ENCODE results near the gene HOXA3.

- no peak for TF ChIP-seq SIN3A (IDR thresholded peaks at IDR 0.05; ENCODE audit: borderline replicate concordance, low read depth, low read length)
- TF ChIP-seq POLR2AphosphoS5 (IDR thresholded peaks at IDR 0.05; ENCODE audit: low read depth, low read length), result no peak
- TF ChIP-seq PBX3 (IDR thresholded peaks at IDR 0.05), result no peak
- no peak for TF ChIP-seq CTCF (IDR thresholded peaks at IDR 0.05)
- no peak for TF ChIP-seq YY1 (IDR thresholded peaks at IDR 0.05; ENCODE audit: low read depth)
- TF ChIP-seq USF1 (IDR thresholded peaks at IDR 0.05; ENCODE audit: borderline replicate concordance, low read depth), result no peak
- TF ChIP-seq GATA2 (CRISPR knock-in tag; IDR thresholded peaks at IDR 0.05), result no peak
- no peak for TF ChIP-seq CHD2 (IDR thresholded peaks at IDR 0.05; ENCODE audit: low read length, partially characterized antibody)
- TF ChIP-seq USF2 (IDR thresholded peaks at IDR 0.05; ENCODE audit: borderline replicate concordance, low read depth, low read length), result no peak
These were observed 26.6 kb upstream of the HOXA3 start for GRCh38 chr7:27179030-27179429.
